B cell (primary cell): ENCODE measurements around the gene RAB6B. TPM values are rescaled to one million over a fixed set of nuclear protein-coding genes. Genes with fewer than 3 reads are reported as not detected.

Experiments used
- ATAC-seq: fragments of 200-7000 bp; cut with Tn5 transposase; one replicate; pipeline ENCODE4 v1.10.0; 2021; ENCODE audit warnings: low read depth, mild to moderate bottlenecking, moderate number of reproducible peaks, moderate library complexity
- CTCF ChIA-PET: fragments of 350-600 bp; sonication (Branson Sonifier 250); formaldehyde crosslinking; loops from one replicate; lab custom pipeline; 2021; ENCODE audit warnings: antibody characterized with exemption, inconsistent platforms; lab: Charles Lee
- POLR2A ChIA-PET: fragments of 350-600 bp; sonication (Branson Sonifier 250); formaldehyde crosslinking; loops from one replicate; lab custom pipeline; 2021; ENCODE audit warnings: antibody characterized with exemption; lab: Charles Lee
- DNase-seq: peaks from one replicate; pipeline ENCODE4 v3.0.0; 2013
- H2AFZ ChIP-seq: 2 replicates; pipeline ENCODE4 v1.6.1; 2012; ENCODE audit warnings: mild to moderate bottlenecking, low read depth, low read length; ENCODE audit not compliant: insufficient read depth, poor library complexity, severe bottlenecking
- H3K27ac ChIP-seq, 2 donors: 1 replicate in 1 of 2; 2 replicates in 1 of 2; pipeline ENCODE4 v1.5.1; 2012 to 2013; ENCODE audit warnings: low read length in 2 of 2, mild to moderate bottlenecking in 2 of 2, moderate library complexity in 1 of 2
- H3K27me3 ChIP-seq, 4 experiments: fragments of 200-600 bp in 1 of 4; sonication (generic) in 1 of 4; replicated peaks in 1 of 4; 1 replicate in 2 of 4; 2 replicates in 2 of 4; pipeline versions ENCODE4 v1.6.1 to v1.7.0; 2013 to 2016; ENCODE audit warnings: low read length in 3 of 4, mild to moderate bottlenecking in 2 of 4, mixed read lengths in 1 of 4, moderate library complexity in 1 of 4; ENCODE audit not compliant: insufficient read depth in 4 of 4, control insufficient read depth in 3 of 4; ENCODE audit errors: control extremely low read depth in 1 of 4
- H3K36me3 ChIP-seq, 2 experiments: replicated peaks in 1 of 2; 1 replicate in 1 of 2; 2 replicates in 1 of 2; pipeline versions ENCODE4 v1.6.1 to v1.7.1; 2013; ENCODE audit warnings: low read length in 1 of 2; ENCODE audit not compliant: insufficient read depth in 2 of 2, control insufficient read depth in 1 of 2; ENCODE audit errors: control extremely low read depth in 1 of 2, extremely low read depth in 1 of 2
- H3K4me1 ChIP-seq, 2 donors: fragments of 200-600 bp in 1 of 2; sonication (generic) in 1 of 2; 1 replicate in 1 of 2; 2 replicates in 1 of 2; pipeline versions ENCODE4 v1.5.1 to v1.6.1; 2013 to 2017; ENCODE audit warnings: low read length in 2 of 2; ENCODE audit not compliant: control insufficient read depth in 2 of 2, insufficient read depth in 2 of 2
- H3K4me2 ChIP-seq: replicated peaks from 2 replicates; pipeline ENCODE3; 2012; ENCODE audit warnings: mild to moderate bottlenecking, low read depth, low read length; ENCODE audit not compliant: poor library complexity, severe bottlenecking
- H3K4me3 ChIP-seq, 5 experiments: fragments of 200-600 bp in 1 of 5; sonication (generic) in 1 of 5; 1 replicate in 3 of 5; 2 replicates in 2 of 5; pipeline versions ENCODE4 v1.5.1 to v1.7.0; 2011 to 2016; ENCODE audit warnings: low read length in 4 of 5, mild to moderate bottlenecking in 4 of 5, low read depth in 2 of 5, control low read depth in 1 of 5, moderate library complexity in 1 of 5; ENCODE audit not compliant: insufficient read depth in 1 of 5; ENCODE audit errors: control extremely low read depth in 1 of 5, extremely low read depth in 1 of 5
- H3K79me2 ChIP-seq: fragments of 200-600 bp; sonication (generic); one replicate; pipeline ENCODE4 v1.6.0; 2016; ENCODE audit warnings: low read length; ENCODE audit not compliant: control insufficient read depth, insufficient read depth
- H3K9ac ChIP-seq: fragments of 200-600 bp; sonication (generic); 2 replicates; pipeline ENCODE4 v1.6.1; 2017; ENCODE audit warnings: mild to moderate bottlenecking, low read length, moderate library complexity
- H3K9me3 ChIP-seq, 3 donors: one replicate each; pipeline versions ENCODE4 v1.6.1 to v1.7.1; 2013; ENCODE audit warnings: low read length in 2 of 3; ENCODE audit not compliant: control insufficient read depth in 2 of 3, insufficient read depth in 1 of 3; ENCODE audit errors: control extremely low read depth in 1 of 3
- H4K20me1 ChIP-seq: 2 replicates; pipeline ENCODE4 v1.6.0; 2012; ENCODE audit warnings: mild to moderate bottlenecking, low read length; ENCODE audit not compliant: insufficient read depth, control insufficient read depth, poor library complexity, severe bottlenecking
- H3K27ac Mint-ChIP-seq: one replicate; pipeline ENCODE4 v1.8.0; 2021; ENCODE audit warnings: mixed read lengths
- H3K27me3 Mint-ChIP-seq: one replicate; pipeline ENCODE4 v1.8.0; 2021; ENCODE audit warnings: mixed read lengths
- H3K4me1 Mint-ChIP-seq: one replicate; pipeline ENCODE4 v1.8.0; 2021; ENCODE audit warnings: mixed read lengths
- H3K4me3 Mint-ChIP-seq: one replicate; pipeline ENCODE4 v1.8.0; 2021; ENCODE audit warnings: mixed read lengths
- H3K9me3 Mint-ChIP-seq: one replicate; pipeline ENCODE4 v1.8.0; 2022; ENCODE audit warnings: mixed read lengths; ENCODE audit not compliant: insufficient read depth
- CTCF ChIP-seq: fragments of 200-600 bp; IDR thresholded peaks from one replicate; pipeline ENCODE4 v1.8.0; 2022; ENCODE audit warnings: antibody characterized with exemption, mild to moderate bottlenecking
- EZH2 ChIP-seq: IDR thresholded peaks from 2 replicates; pipeline ENCODE4 v1.6.1; 2012; ENCODE audit warnings: borderline replicate concordance, low read depth, mild to moderate bottlenecking, moderate library complexity, low read length; ENCODE audit not compliant: insufficient read depth, poor library complexity, severe bottlenecking
- WGBS: methylation state at CpG from one replicate; pipeline ENCODE4 v1.1.5; 2013; ENCODE audit warnings: missing lambda C conversion rate; ENCODE audit not compliant: insufficient coverage; 5-methylcytosine and 5-hydroxymethylcytosine counted together
- intact Hi-C: fragments of 100-400 bp; cut with micrococcal nuclease; formaldehyde crosslinking; loops from one replicate; pipeline ENCODE4 v1.10.0; 2022
- polyA plus RNA-seq: library from polyadenylated mRNA; depleted of rRNA; stranded (reverse); fragments of >200 nt; gene quantifications from 2 replicates; pipeline ENCODE4 v1.2.3, GENCODE V29; 2012
- total RNA-seq, 2 donors: library from RNA; stranded (reverse); fragments of 120-200 nt in 1 of 2; gene quantifications; 1 replicate in 1 of 2; 2 replicates in 1 of 2; pipeline versions ENCODE4 v1.2.3 to v1.2.4, GENCODE V29; 2013 to 2022

RAB6B gene
- total and polyA plus RNA-seq, 2 donors (not counting 1 experiment from before 2014, with no cell fraction given): not detected

GRCh38 chr3:133805702-133806475 lies 89.8 kb downstream of the RAB6B start, which contains the start of gene SRPRB:
TSS of gene SRPRB (plus strand) at chr3:133805815. CDS start at chr3:133805849, 34 bp downstream.
- peaks cover 18% of the 10 kb centered on the region for H3K4me1 Mint-ChIP-seq
- no peaks in the 10 kb centered on the region for H3K9me3 Mint-ChIP-seq
- Histone ChIP-seq H3K4me2 (peak within 1 kb of the TSS; percentile 80), H3K9ac (peak within 1 kb of the TSS; percentile 84), H3K79me2 (peaks cover 34% of the 10 kb centered on the region), H3K4me3 (peak within 1 kb of the TSS; percentile 56 to 95 (median 87)), H3K27ac (peak within 1 kb of the TSS; percentile 75 to 80), H3K27me3 (no peaks in the 10 kb centered on the region), H3K4me1 (peaks cover 11 to 13% of the 10 kb centered on the region in 2 donors), H3K36me3 (peaks cover 1 to 17% of the 10 kb centered on the region in 2 experiments), H4K20me1 (no peaks in the 10 kb centered on the region), H3K9me3 (no peaks in the 10 kb centered on the region), H2AFZ (peak within 1 kb of the TSS; percentile 98)
- under 1% methylated on average over 46 of the region's 53 CpGs for WGBS
- intact Hi-C loops: loop anchor here (1.0 to 10.0 kb wide), 7 partner anchors 144 to 1389 kb away; partner anchors contain the start of genes ANAPC13, CDV3, CEP63 and DNAJC13
- TF ChIP-seq CTCF: no peak
- TF ChIP-seq EZH2: no peak
- ATAC-seq (peak; percentile 98), DNase-seq (peak; percentile 95)
- H3K4me3 Mint-ChIP-seq: peak within 1 kb of the TSS; percentile 99
- H3K27ac Mint-ChIP-seq: peak within 1 kb of the TSS; percentile 94
- H3K27me3 Mint-ChIP-seq: no peaks in the 10 kb centered on the region
- CTCF ChIA-PET: interaction anchor here (0.7 to 3.2 kb wide), 5 partner anchors 9 to 1079 kb away, joined by 3 to 12 read pairs (median 3); no protein-coding TSS in a partner anchor
- POLR2A ChIA-PET: no interaction called here

DNA sequence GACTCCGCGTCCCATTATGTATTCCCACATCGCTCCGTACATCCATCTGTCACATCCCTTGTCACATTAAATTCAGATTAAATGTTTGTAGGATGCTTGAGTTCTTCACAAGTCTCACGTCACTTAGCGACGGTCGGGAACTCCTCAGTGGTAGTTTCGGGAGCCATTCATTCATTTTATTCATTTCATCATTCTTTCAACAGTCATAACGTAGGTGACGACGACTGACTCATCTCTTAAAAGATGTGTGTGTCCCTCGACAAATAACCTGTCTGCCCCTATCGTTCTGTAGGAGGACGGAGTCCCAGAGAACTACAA lies 90.3 kb downstream of the RAB6B start:
- WGBS: 0% methylated on average over 3 of the region's 15 CpGs
- H3K4me1 Mint-ChIP-seq: peaks cover 18% of the 10 kb centered on the region
- H2AFZ ChIP-seq: peak overlapping the region; percentile 98
- no peaks in the 10 kb centered on the region for H3K27me3 ChIP-seq
- peak overlapping the region; percentile 99 for H3K4me3 Mint-ChIP-seq
- TF ChIP-seq EZH2: no peak
- no peak for TF ChIP-seq CTCF
- ChIA-PET CTCF (interaction anchor here (3.2 kb wide), 1 partner anchor 12 kb away, joined by 12 read pairs; no protein-coding TSS in a partner anchor), POLR2A (no interaction called here)
- ATAC-seq (no peak), DNase-seq (no peak)
- peak overlapping the region; percentile 94 for H3K27ac Mint-ChIP-seq
- H3K27ac ChIP-seq: peak overlapping the region in 1 of 2 donors; percentile 80
- intact Hi-C loops: loop anchor here (1.0 to 10.0 kb wide), 6 partner anchors 232 to 1388 kb away; partner anchors contain the start of genes ANAPC13, CDV3, CEP63 and DNAJC13
- peaks cover 11 to 13% of the 10 kb centered on the region in 2 donors for H3K4me1 ChIP-seq
- H3K9me3 Mint-ChIP-seq: no peaks in the 10 kb centered on the region
- peaks cover 1 to 13% of the 10 kb centered on the region in 2 experiments for H3K36me3 ChIP-seq
- peak overlapping the region; percentile 80 for H3K4me2 ChIP-seq
- no peaks in the 10 kb centered on the region for H3K9me3 ChIP-seq
- H3K9ac ChIP-seq: peak overlapping the region; percentile 84
- H3K79me2 ChIP-seq: peaks cover 31% of the 10 kb centered on the region
- no peaks in the 10 kb centered on the region for H4K20me1 ChIP-seq
- H3K27me3 Mint-ChIP-seq: peaks cover 2% of the 10 kb centered on the region
- peak overlapping the region; percentile 56 to 95 (median 87) for H3K4me3 ChIP-seq
